OCI-LY7 (cell line): ENCODE results near the gene ITGA4. TPM values are rescaled to one million over a fixed set of nuclear protein-coding genes. Genes with fewer than 3 reads are reported as not detected.

ENCODE experiments used
- BruUV-seq: library from RNA; stranded (reverse); fragments of 400-500 nt; replicated peaks from 2 replicates; lab custom pipeline; 2021; lab: Mats Ljungman, UMichigan
- CTCF ChIA-PET: fragments of 300-600 bp; sonication (Branson Sonifier 250); formaldehyde crosslinking; loops from one replicate; lab custom pipeline; 2022; ENCODE audit warnings: antibody characterized with exemption; ENCODE audit not compliant: unreplicated experiment; lab: Charles Lee
- POLR2A ChIA-PET: fragments of 300-600 bp; sonication (Branson Sonifier 250); formaldehyde crosslinking; loops from one replicate; lab custom pipeline; 2022; ENCODE audit warnings: antibody characterized with exemption; lab: Charles Lee
- DNase-seq: peaks from one replicate; pipeline ENCODE4 v3.0.0-alpha.2; 2015; ENCODE audit warnings: low spot score
- H2AFZ ChIP-seq: fragments of 200-600 bp; sonication (generic), shearing (Covaris generic); 2 replicates; pipeline ENCODE4 v1.6.1; 2014; ENCODE audit warnings: mild to moderate bottlenecking, antibody characterized with exemption, low read length, moderate library complexity
- H3K27ac ChIP-seq: fragments of 200-600 bp; sonication (generic); 2 replicates; pipeline ENCODE4 v1.5.1; 2014; ENCODE audit warnings: mixed run types, low read depth, mild to moderate bottlenecking, moderate library complexity, low read length, inconsistent platforms; ENCODE audit not compliant: poor library complexity, severe bottlenecking
- H3K36me3 ChIP-seq: fragments of 200-600 bp; sonication (generic); 2 replicates; pipeline ENCODE4 v1.6.1; 2014; ENCODE audit warnings: mild to moderate bottlenecking, antibody characterized with exemption, low read length, moderate library complexity, mixed read lengths; ENCODE audit not compliant: insufficient read depth
- H3K4me1 ChIP-seq: fragments of 200-600 bp; sonication (generic); 2 replicates; pipeline ENCODE4 v1.5.1; 2014; ENCODE audit warnings: mild to moderate bottlenecking, low read length; ENCODE audit not compliant: insufficient read depth, poor library complexity, severe bottlenecking
- H3K4me2 ChIP-seq: fragments of 200-600 bp; sonication (generic); 2 replicates; pipeline ENCODE4 v1.6.1; 2014; ENCODE audit warnings: mild to moderate bottlenecking, low read length
- H3K4me3 ChIP-seq: fragments of 200-600 bp; sonication (generic); 2 replicates; pipeline ENCODE4 v1.5.1; 2014; ENCODE audit warnings: mild to moderate bottlenecking, low read depth, low read length; ENCODE audit not compliant: poor library complexity, severe bottlenecking
- H3K79me2 ChIP-seq: fragments of 200-600 bp; sonication (generic); 2 replicates; pipeline ENCODE4 v1.6.1; 2016; ENCODE audit warnings: low read depth, mild to moderate bottlenecking, low read length, moderate library complexity, mixed read lengths; ENCODE audit not compliant: insufficient read depth
- H3K9me2 ChIP-seq: fragments of 200-600 bp; sonication (generic); 2 replicates; pipeline ENCODE4 v1.6.1; 2016; ENCODE audit warnings: mild to moderate bottlenecking, low read length, mixed read lengths; ENCODE audit not compliant: insufficient read depth
- H3K9me3 ChIP-seq: fragments of 200-600 bp; sonication (generic); 2 replicates; pipeline ENCODE4 v1.6.1; 2014; ENCODE audit warnings: mild to moderate bottlenecking, mixed run types, low read length, mixed read lengths
- H4K20me1 ChIP-seq: fragments of 200-600 bp; sonication (generic); 2 replicates; pipeline ENCODE4 v1.6.1; 2014; ENCODE audit warnings: mild to moderate bottlenecking, antibody characterized with exemption, low read length, moderate library complexity, mixed read lengths; ENCODE audit not compliant: insufficient read depth
- CTCF ChIP-seq: fragments of 200-600 bp; sonication (generic); conservative IDR thresholded peaks from 2 replicates; pipeline ENCODE4 v1.5.1; 2014; ENCODE audit warnings: mild to moderate bottlenecking, antibody characterized with exemption, low read length, moderate library complexity, mixed read lengths
- EZH2phosphoT487 ChIP-seq: fragments of 200-600 bp; sonication (generic); IDR thresholded peaks from 2 replicates; pipeline ENCODE4 v1.6.1; 2018; ENCODE audit warnings: low read depth, borderline replicate concordance, mild to moderate bottlenecking, mixed run types, antibody characterized with exemption, low read length, moderate library complexity, mixed read lengths
- intact Hi-C: fragments of 100-400 bp; cut with micrococcal nuclease; formaldehyde crosslinking; loops from one replicate; pipeline ENCODE4 v1.10.0; 2022; ENCODE audit not compliant: unreplicated experiment
- total RNA-seq, 2 experiments: library from RNA; depleted of rRNA in 1 of 2; stranded (reverse); fragments of >200 nt in 1 of 2; shearing (Covaris generic) in 1 of 2; gene quantifications; 2 replicates each; pipeline ENCODE4 v1.2.3, GENCODE V29; 2014 to 2022

The ITGA4 gene
- total RNA-seq, 2 experiments from 2014 or later: 53.5 to 55.1 TPM

GRCh38 chr2:181526014-181526413 is 68.8 kb downstream of the ITGA4 start:
- no peak for TF ChIP-seq EZH2phosphoT487
- TF ChIP-seq CTCF: no peak
- H3K9me2 ChIP-seq: no peaks in the 10 kb centered on the region
- POLR2A ChIA-PET: no interaction called here
- intact Hi-C loops: no loop called here
- BruUV-seq: no TSS peak
- DNase-seq: no peak
- H3K4me1 ChIP-seq: no peaks in the 10 kb centered on the region
- no peak overlapping the region for H3K4me3 ChIP-seq
- H3K79me2 ChIP-seq: no peaks in the 10 kb centered on the region
- no peak overlapping the region for H2AFZ ChIP-seq
- H3K4me2 ChIP-seq: no peak overlapping the region
- H3K36me3 ChIP-seq: peaks cover 76% of the 10 kb centered on the region
- CTCF ChIA-PET: no interaction called here
- H3K9me3 ChIP-seq: no peaks in the 10 kb centered on the region
- H3K27ac ChIP-seq: no peak overlapping the region
- H4K20me1 ChIP-seq: no peaks in the 10 kb centered on the region

GRCh38 chr2:181527058-181527457 is 69.9 kb downstream of the ITGA4 start:
- no peaks in the 10 kb centered on the region for H3K9me2 ChIP-seq
- H3K79me2 ChIP-seq: no peaks in the 10 kb centered on the region
- H3K4me1 ChIP-seq: no peaks in the 10 kb centered on the region
- no peaks in the 10 kb centered on the region for H4K20me1 ChIP-seq
- no peak overlapping the region for H3K27ac ChIP-seq
- POLR2A ChIA-PET: no interaction called here
- no peak overlapping the region for H3K4me2 ChIP-seq
- TF ChIP-seq CTCF: no peak
- TF ChIP-seq EZH2phosphoT487: no peak
- peaks cover 82% of the 10 kb centered on the region for H3K36me3 ChIP-seq
- intact Hi-C loops: no loop called here
- no peaks in the 10 kb centered on the region for H3K9me3 ChIP-seq
- no peak for DNase-seq
- no TSS peak for BruUV-seq
- no peak overlapping the region for H2AFZ ChIP-seq
- no peak overlapping the region for H3K4me3 ChIP-seq
- CTCF ChIA-PET: no interaction called here

GRCh38 chr2:181528441-181528840 is 71.3 kb downstream of the ITGA4 start:
- no peaks in the 10 kb centered on the region for H3K9me2 ChIP-seq
- H3K4me1 ChIP-seq: no peaks in the 10 kb centered on the region
- H3K27ac ChIP-seq: no peak overlapping the region
- ChIA-PET CTCF (no interaction called here), POLR2A (no interaction called here)
- no peak overlapping the region for H2AFZ ChIP-seq
- no peak overlapping the region for H3K4me3 ChIP-seq
- intact Hi-C loops: no loop called here
- H4K20me1 ChIP-seq: no peaks in the 10 kb centered on the region
- DNase-seq: no peak
- no peak overlapping the region for H3K4me2 ChIP-seq
- no TSS peak for BruUV-seq
- no peak for TF ChIP-seq CTCF
- TF ChIP-seq EZH2phosphoT487: no peak
- H3K79me2 ChIP-seq: no peaks in the 10 kb centered on the region
- peaks cover 76% of the 10 kb centered on the region for H3K36me3 ChIP-seq
- no peaks in the 10 kb centered on the region for H3K9me3 ChIP-seq
